CD4-positive, alpha-beta T cell (primary cell): ENCODE data around the gene FAAH. TPM values are rescaled to one million over a fixed set of nuclear protein-coding genes. Genes with fewer than 3 reads are reported as not detected.

ENCODE experiments used
- ATAC-seq: fragments of 200-7000 bp; cut with Tn5 transposase; one replicate; pipeline ENCODE4 v1.10.0; 2022; ENCODE audit warnings: mild to moderate bottlenecking; ENCODE audit not compliant: poor library complexity
- CTCF ChIA-PET: fragments of 350-600 bp; sonication (Branson Sonifier 250); formaldehyde crosslinking; loops from one replicate; lab custom pipeline; 2021; ENCODE audit warnings: antibody characterized with exemption, inconsistent platforms; lab: Charles Lee
- POLR2A ChIA-PET: fragments of 350-600 bp; sonication (Branson Sonifier 250); formaldehyde crosslinking; loops from one replicate; lab custom pipeline; 2021; ENCODE audit warnings: antibody characterized with exemption, inconsistent platforms; lab: Charles Lee
- DNase-seq, 14 experiments: peaks; one replicate each; pipeline ENCODE4 v3.0.0-alpha.2; 2013 to 2020; ENCODE audit warnings: mixed read lengths in 2 of 14
- H3K27ac ChIP-seq, 2 donors: one replicate each; pipeline versions ENCODE4 v1.5.1 to v1.7.0; 2013; ENCODE audit warnings: low read length in 2 of 2, low read depth in 1 of 2, mild to moderate bottlenecking in 1 of 2
- H3K27me3 ChIP-seq, 2 experiments: 1 replicate in 1 of 2; 2 replicates in 1 of 2; pipeline versions ENCODE4 v1.6.1 to v1.7.0; 2013; ENCODE audit warnings: low read length in 2 of 2, control low read depth in 1 of 2, mild to moderate bottlenecking in 1 of 2, moderate library complexity in 1 of 2; ENCODE audit not compliant: insufficient read depth in 2 of 2, control insufficient read depth in 1 of 2
- H3K36me3 ChIP-seq: one replicate; pipeline ENCODE4 v1.6.1; 2013; ENCODE audit warnings: low read length, control low read depth; ENCODE audit not compliant: insufficient read depth
- H3K4me1 ChIP-seq: one replicate; pipeline ENCODE4 v1.6.1; 2013; ENCODE audit warnings: low read length, control low read depth; ENCODE audit not compliant: insufficient read depth
- H3K4me3 ChIP-seq: one replicate; pipeline ENCODE4 v1.5.1; 2013; ENCODE audit warnings: mild to moderate bottlenecking, low read length, moderate library complexity
- H3K9me3 ChIP-seq, 2 experiments: 1 replicate in 1 of 2; 2 replicates in 1 of 2; pipeline versions ENCODE4 v1.6.1 to v1.7.0; 2013; ENCODE audit warnings: low read length in 2 of 2, mild to moderate bottlenecking in 2 of 2, control low read depth in 1 of 2, moderate library complexity in 1 of 2; ENCODE audit not compliant: control insufficient read depth in 1 of 2, insufficient read depth in 1 of 2
- H3K27ac Mint-ChIP-seq: one replicate; pipeline ENCODE4 v1.8.0; 2020; ENCODE audit warnings: mixed read lengths
- H3K27me3 Mint-ChIP-seq: one replicate; pipeline ENCODE4 v1.8.0; 2021; ENCODE audit warnings: mixed read lengths
- H3K36me3 Mint-ChIP-seq: one replicate; pipeline ENCODE4 v1.8.0; 2021; ENCODE audit warnings: low read depth, mixed read lengths
- H3K4me1 Mint-ChIP-seq: one replicate; pipeline ENCODE4 v1.8.0; 2021; ENCODE audit warnings: low read depth, mixed read lengths
- H3K4me3 Mint-ChIP-seq: one replicate; pipeline ENCODE4 v1.8.0; 2020; ENCODE audit warnings: mild to moderate bottlenecking, mixed read lengths
- H3K9me3 Mint-ChIP-seq: one replicate; pipeline ENCODE4 v1.8.0; 2020; ENCODE audit warnings: mixed read lengths
- intact Hi-C, 2 experiments: fragments of 100-400 bp; cut with DNase I in 1 of 2; cut with micrococcal nuclease in 1 of 2; formaldehyde crosslinking; loops; one replicate each; pipeline versions ENCODE4 v1.15.1 to v1.9.0; 2023 to 2025; cut with DNase I, micrococcal nuclease
- total RNA-seq, 174 experiments: library from RNA in 2 of 174; stranded (reverse) in 2 of 174; gene quantifications; one replicate each; pipeline ENCODE4 v1.2.3 and lab custom pipeline; 2021 to 2026
- TF ChIP-seq, protein P1 (sequence below): fragments of 200-600 bp; IDR thresholded peaks from one replicate; pipeline ENCODE4 v1.8.0; 2022; ENCODE audit warnings: antibody characterized with exemption, mild to moderate bottlenecking

The FAAH gene
- total RNA-seq, 2 experiments from 2014 or later, result 11.7 to 15.0 TPM

DNA sequence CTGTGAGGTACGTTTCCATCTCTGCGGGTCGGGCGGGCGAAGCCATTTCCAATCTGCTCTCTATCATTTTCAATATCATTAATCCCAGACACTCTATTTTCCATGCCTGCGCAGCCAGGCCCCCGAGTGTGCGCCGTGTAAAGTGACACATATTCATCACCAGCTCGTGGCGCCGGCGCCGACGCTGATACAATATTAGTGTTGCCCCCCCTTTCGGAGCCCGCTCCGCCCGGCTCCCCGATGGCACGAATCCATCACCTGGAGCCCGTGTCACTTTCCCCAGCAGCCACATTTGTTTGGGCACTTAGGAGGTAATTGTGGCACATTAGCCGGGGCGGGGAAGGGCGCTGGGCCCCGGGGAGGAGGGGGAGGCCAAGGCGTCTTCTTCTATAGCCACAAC lies 61.8 kb downstream of the FAAH start:
- Mint-ChIP-seq H3K4me3 (no peak overlapping the region), H3K9me3 (no peaks in the 10 kb centered on the region), H3K36me3 (no peaks in the 10 kb centered on the region), H3K4me1 (no peaks in the 10 kb centered on the region), H3K27me3 (peaks cover 60% of the 10 kb centered on the region), H3K27ac (no peak overlapping the region)
- Histone ChIP-seq H3K27ac (no peak overlapping the region), H3K4me1 (no peaks in the 10 kb centered on the region), H3K9me3 (no peaks in the 10 kb centered on the region), H3K36me3 (no peaks in the 10 kb centered on the region), H3K27me3 (peaks cover 13 to 23% of the 10 kb centered on the region in 2 experiments), H3K4me3 (no peak overlapping the region)
- CTCF ChIA-PET, result no interaction called here
- TF ChIP-seq, protein P1, sequence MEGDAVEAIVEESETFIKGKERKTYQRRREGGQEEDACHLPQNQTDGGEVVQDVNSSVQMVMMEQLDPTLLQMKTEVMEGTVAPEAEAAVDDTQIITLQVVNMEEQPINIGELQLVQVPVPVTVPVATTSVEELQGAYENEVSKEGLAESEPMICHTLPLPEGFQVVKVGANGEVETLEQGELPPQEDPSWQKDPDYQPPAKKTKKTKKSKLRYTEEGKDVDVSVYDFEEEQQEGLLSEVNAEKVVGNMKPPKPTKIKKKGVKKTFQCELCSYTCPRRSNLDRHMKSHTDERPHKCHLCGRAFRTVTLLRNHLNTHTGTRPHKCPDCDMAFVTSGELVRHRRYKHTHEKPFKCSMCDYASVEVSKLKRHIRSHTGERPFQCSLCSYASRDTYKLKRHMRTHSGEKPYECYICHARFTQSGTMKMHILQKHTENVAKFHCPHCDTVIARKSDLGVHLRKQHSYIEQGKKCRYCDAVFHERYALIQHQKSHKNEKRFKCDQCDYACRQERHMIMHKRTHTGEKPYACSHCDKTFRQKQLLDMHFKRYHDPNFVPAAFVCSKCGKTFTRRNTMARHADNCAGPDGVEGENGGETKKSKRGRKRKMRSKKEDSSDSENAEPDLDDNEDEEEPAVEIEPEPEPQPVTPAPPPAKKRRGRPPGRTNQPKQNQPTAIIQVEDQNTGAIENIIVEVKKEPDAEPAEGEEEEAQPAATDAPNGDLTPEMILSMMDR, result no peak
- intact Hi-C loops, result no loop called here
- POLR2A ChIA-PET, result no interaction called here
- DNase-seq (no peak), ATAC-seq (no peak)

DNA sequence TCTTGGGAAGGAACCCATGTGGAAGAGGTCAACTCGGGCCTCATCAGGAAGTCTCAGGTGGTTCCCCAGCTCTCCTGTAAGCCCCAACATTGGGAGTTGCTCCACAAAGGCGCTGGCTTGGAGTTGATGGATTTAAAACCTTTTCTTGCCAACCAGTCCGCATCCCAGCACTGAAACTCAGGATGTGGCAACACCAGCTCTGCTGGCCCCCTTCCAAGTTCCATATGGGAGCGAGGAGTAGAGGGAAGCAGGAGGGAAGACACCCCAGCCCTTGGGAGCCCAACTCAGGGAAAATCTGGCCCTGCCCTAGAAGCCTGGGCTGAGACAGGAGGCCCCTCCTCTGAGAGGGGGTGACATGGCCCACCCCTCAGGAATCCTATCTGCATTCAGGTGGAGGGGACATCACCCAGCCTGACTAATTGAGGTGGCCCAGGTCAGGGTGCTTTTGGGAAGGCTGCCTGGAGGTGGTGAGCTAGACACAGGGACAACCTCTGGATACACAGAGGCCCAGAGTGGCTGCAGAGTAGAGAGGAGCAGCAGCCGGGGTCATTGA lies 62.4 kb downstream of the FAAH start:
- Mint-ChIP-seq H3K4me1 (no peaks in the 10 kb centered on the region), H3K27me3 (peaks cover 58% of the 10 kb centered on the region), H3K4me3 (no peak overlapping the region), H3K9me3 (no peaks in the 10 kb centered on the region), H3K27ac (no peak overlapping the region), H3K36me3 (no peaks in the 10 kb centered on the region)
- no peak for DNase-seq
- peaks cover 14 to 23% of the 10 kb centered on the region in 2 experiments for H3K27me3 ChIP-seq
- H3K27ac ChIP-seq, result no peak overlapping the region
- POLR2A ChIA-PET, result no interaction called here
- CTCF ChIA-PET, result no interaction called here
- no peak for ATAC-seq
- intact Hi-C loops, result no loop called here
- H3K4me1 ChIP-seq, result no peaks in the 10 kb centered on the region
- TF ChIP-seq, protein P1, result no peak
- no peaks in the 10 kb centered on the region for H3K9me3 ChIP-seq
- no peak overlapping the region for H3K4me3 ChIP-seq
- H3K36me3 ChIP-seq, result no peaks in the 10 kb centered on the region

DNA sequence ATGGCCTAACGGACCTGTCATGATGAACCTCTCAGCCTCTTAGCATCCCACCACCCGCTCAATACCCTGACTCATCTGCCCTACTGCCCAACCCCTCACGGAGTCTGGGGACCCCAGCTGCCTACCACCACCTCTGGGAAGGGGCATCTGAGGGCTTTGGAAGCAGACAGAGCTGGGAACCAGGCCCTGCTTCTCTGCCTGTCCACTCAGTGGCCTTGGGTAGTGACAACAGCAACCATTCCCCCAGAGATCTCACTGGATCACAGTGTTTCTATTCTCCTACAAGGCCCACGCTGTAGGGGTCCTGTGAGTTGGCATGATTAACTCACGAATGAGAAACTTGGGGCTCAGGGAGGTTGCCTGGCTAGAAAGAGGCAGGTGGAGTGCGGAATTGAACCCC lies 63.1 kb downstream of the FAAH start:
- H3K9me3 Mint-ChIP-seq, result no peaks in the 10 kb centered on the region
- Histone ChIP-seq H3K27ac (no peak overlapping the region), H3K36me3 (no peaks in the 10 kb centered on the region), H3K27me3 (peaks cover 11 to 25% of the 10 kb centered on the region in 2 experiments), H3K4me1 (no peaks in the 10 kb centered on the region), H3K9me3 (no peaks in the 10 kb centered on the region), H3K4me3 (no peak overlapping the region)
- CTCF ChIA-PET, result no interaction called here
- TF ChIP-seq, protein P1, result no peak
- no peak overlapping the region for H3K27ac Mint-ChIP-seq
- H3K27me3 Mint-ChIP-seq, result peaks cover 58% of the 10 kb centered on the region
- H3K36me3 Mint-ChIP-seq, result no peaks in the 10 kb centered on the region
- no peaks in the 10 kb centered on the region for H3K4me1 Mint-ChIP-seq
- intact Hi-C loops, result no loop called here
- ATAC-seq (no peak), DNase-seq (no peak)
- POLR2A ChIA-PET, result no interaction called here
- H3K4me3 Mint-ChIP-seq, result no peak overlapping the region
